ENCODE data around the gene HINT1. TPM values are rescaled to one million over a fixed set of nuclear protein-coding genes. Genes with fewer than 3 reads are reported as not detected.

The HINT1 gene
- total RNA-seq, 1 experiment from 2014 or later: 444 TPM

DNA sequence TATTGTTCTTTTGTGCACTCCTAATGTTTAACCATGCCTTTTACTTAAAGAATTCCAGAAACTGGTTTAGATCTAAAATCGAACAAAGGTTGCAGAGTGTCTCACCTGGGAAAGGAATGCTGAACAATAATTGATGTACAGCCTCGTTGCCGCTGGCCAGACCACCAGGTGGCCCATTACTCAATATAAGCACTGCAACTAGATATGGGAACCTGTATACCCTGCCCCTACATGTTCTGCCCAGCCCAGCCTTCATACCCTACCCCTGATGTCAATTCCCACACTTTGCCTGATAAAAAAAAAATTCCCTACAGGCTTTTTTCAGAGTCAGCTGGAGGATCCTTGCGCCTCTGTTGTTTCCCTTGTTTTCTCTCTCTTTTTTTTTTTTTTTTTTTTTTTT, 13.8 kb downstream of the HINT1 start:
- H3K4me3 Mint-ChIP-seq (ENCODE audit: unreplicated experiment): no peak overlapping the region
- no peaks in the 10 kb centered on the region for H3K4me1 Mint-ChIP-seq (ENCODE audit: insufficient read depth, unreplicated experiment)
- no peaks in the 10 kb centered on the region for H3K27me3 Mint-ChIP-seq (ENCODE audit: insufficient read depth, unreplicated experiment)
- TF ChIP-seq, protein P1, sequence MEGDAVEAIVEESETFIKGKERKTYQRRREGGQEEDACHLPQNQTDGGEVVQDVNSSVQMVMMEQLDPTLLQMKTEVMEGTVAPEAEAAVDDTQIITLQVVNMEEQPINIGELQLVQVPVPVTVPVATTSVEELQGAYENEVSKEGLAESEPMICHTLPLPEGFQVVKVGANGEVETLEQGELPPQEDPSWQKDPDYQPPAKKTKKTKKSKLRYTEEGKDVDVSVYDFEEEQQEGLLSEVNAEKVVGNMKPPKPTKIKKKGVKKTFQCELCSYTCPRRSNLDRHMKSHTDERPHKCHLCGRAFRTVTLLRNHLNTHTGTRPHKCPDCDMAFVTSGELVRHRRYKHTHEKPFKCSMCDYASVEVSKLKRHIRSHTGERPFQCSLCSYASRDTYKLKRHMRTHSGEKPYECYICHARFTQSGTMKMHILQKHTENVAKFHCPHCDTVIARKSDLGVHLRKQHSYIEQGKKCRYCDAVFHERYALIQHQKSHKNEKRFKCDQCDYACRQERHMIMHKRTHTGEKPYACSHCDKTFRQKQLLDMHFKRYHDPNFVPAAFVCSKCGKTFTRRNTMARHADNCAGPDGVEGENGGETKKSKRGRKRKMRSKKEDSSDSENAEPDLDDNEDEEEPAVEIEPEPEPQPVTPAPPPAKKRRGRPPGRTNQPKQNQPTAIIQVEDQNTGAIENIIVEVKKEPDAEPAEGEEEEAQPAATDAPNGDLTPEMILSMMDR (IDR thresholded peaks at IDR 0.05; ENCODE audit: unreplicated experiment): no peak
- ChIA-PET CTCF (interaction anchor here (2.4 kb wide), 1 partner anchor 12 kb away, joined by 9 read pairs; no protein-coding TSS in a partner anchor), POLR2A (interaction anchor here (0.7 kb wide), 1 partner anchor 412 kb away, joined by 3 read pairs; no protein-coding TSS in a partner anchor)
- peaks cover 9% of the 10 kb centered on the region for H3K36me3 Mint-ChIP-seq (ENCODE audit: insufficient read depth, unreplicated experiment)
- no peak overlapping the region for H3K27ac Mint-ChIP-seq (ENCODE audit: low read depth, unreplicated experiment)
- intact Hi-C loops (cut with micrococcal nuclease): no loop called here
- no TSS peak for BruUV-seq (replicated peaks)
- no peak for DNase-seq (ENCODE audit: unreplicated experiment)
- no peaks in the 10 kb centered on the region for H3K9me3 Mint-ChIP-seq (ENCODE audit: unreplicated experiment)

DNA sequence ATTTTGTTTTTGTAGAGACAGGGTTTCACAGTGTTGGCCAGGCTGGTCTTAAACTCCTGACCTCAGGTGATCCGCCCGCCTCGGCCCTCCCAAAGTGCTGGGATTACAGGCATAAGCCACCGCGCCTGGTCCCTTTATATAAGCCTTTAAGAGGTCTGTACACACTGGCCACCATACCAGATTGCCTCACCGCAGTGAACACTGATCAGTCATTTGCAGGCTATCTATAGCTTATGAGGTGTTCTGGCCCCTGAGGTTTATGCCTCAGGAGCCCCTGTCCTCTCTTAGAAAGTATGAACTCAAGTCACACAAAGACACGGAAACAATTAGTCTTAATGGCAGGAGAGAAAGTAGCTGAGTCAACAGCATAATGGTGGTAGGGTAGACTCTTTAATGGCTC, 14.6 kb downstream of the HINT1 start:
- TF ChIP-seq, protein P1 (IDR thresholded peaks at IDR 0.05; ENCODE audit: unreplicated experiment): no peak
- POLR2A ChIA-PET: interaction anchor here (0.7 kb wide), 1 partner anchor 413 kb away, joined by 3 read pairs; no protein-coding TSS in a partner anchor
- H3K27ac Mint-ChIP-seq (ENCODE audit: low read depth, unreplicated experiment): no peak overlapping the region
- intact Hi-C loops (cut with micrococcal nuclease): no loop called here
- CTCF ChIA-PET: interaction anchor here (0.6 to 0.7 kb wide), 2 partner anchors 380 to 1239 kb away, joined by 3 read pairs; no protein-coding TSS in a partner anchor
- peaks cover 2% of the 10 kb centered on the region for H3K36me3 Mint-ChIP-seq (ENCODE audit: insufficient read depth, unreplicated experiment)
- H3K4me3 Mint-ChIP-seq (ENCODE audit: unreplicated experiment): no peak overlapping the region
- no peaks in the 10 kb centered on the region for H3K27me3 Mint-ChIP-seq (ENCODE audit: insufficient read depth, unreplicated experiment)
- H3K9me3 Mint-ChIP-seq (ENCODE audit: unreplicated experiment): no peaks in the 10 kb centered on the region
- no TSS peak for BruUV-seq (replicated peaks)
- H3K4me1 Mint-ChIP-seq (ENCODE audit: insufficient read depth, unreplicated experiment): no peaks in the 10 kb centered on the region
- DNase-seq (ENCODE audit: unreplicated experiment): no peak

DNA sequence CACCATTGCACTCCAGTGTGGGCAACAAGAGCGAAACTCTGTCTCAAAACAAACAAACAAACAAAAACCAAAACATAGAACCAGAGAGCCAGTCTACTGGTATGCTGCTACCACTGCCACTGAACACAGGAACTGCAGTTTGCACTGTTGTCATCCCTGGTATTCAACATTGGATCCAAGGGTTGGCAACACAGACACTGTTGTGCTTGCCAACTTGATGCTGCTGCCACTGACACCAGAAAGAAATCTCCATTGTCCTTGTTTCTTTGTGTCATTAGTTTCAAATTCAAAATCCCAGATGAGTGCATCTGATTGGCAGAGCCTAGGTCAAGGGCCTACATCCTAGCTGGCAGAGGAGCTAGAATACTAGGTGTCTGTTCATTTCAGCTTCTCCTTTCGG, 16.2 kb downstream of the HINT1 start:
- TF ChIP-seq, protein P1 (IDR thresholded peaks at IDR 0.05; ENCODE audit: unreplicated experiment): no peak
- H3K4me1 Mint-ChIP-seq (ENCODE audit: insufficient read depth, unreplicated experiment): no peaks in the 10 kb centered on the region
- no peaks in the 10 kb centered on the region for H3K27me3 Mint-ChIP-seq (ENCODE audit: insufficient read depth, unreplicated experiment)
- intact Hi-C loops (cut with micrococcal nuclease): no loop called here
- ChIA-PET CTCF (interaction anchor here (0.6 to 0.8 kb wide), 2 partner anchors 165 to 269 kb away, joined by 3 to 4 read pairs; no protein-coding TSS in a partner anchor), POLR2A (interaction anchor here (2.4 kb wide), 1 partner anchor 12 kb away, joined by 7 read pairs; no protein-coding TSS in a partner anchor)
- no peak overlapping the region for H3K4me3 Mint-ChIP-seq (ENCODE audit: unreplicated experiment)
- BruUV-seq (replicated peaks): no TSS peak
- no peak for DNase-seq (ENCODE audit: unreplicated experiment)
- no peaks in the 10 kb centered on the region for H3K9me3 Mint-ChIP-seq (ENCODE audit: unreplicated experiment)
- no peaks in the 10 kb centered on the region for H3K36me3 Mint-ChIP-seq (ENCODE audit: insufficient read depth, unreplicated experiment)
- H3K27ac Mint-ChIP-seq (ENCODE audit: low read depth, unreplicated experiment): no peak overlapping the region

DNA sequence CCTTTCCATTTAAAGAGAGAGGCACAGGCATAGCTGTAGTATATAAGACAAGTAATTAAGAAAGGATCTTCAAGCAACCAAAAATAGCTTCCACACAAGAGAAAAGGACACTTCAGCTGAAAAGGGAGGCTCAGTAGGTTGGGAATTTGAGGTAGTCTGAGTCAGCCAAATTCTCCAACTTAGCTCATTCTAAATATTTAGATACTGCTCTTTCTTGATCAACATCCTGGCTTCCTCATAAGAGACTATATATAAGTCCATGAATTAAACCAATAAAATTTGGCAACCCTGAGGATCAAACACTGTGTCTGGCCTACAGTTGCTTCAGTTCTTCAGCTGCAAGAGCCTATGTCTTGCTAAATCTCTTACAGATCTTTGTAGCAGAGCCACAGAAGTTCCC, 17.8 kb downstream of the HINT1 start:
- CTCF ChIA-PET: interaction anchor here (0.5 to 1.0 kb wide), 8 partner anchors 15 to 1317 kb away, joined by 3 to 4 read pairs (median 3); no protein-coding TSS in a partner anchor
- Mint-ChIP-seq H3K27me3 (ENCODE audit: insufficient read depth, unreplicated experiment) (no peaks in the 10 kb centered on the region), H3K4me3 (ENCODE audit: unreplicated experiment) (no peak overlapping the region), H3K36me3 (ENCODE audit: insufficient read depth, unreplicated experiment) (no peaks in the 10 kb centered on the region), H3K9me3 (ENCODE audit: unreplicated experiment) (no peaks in the 10 kb centered on the region), H3K4me1 (ENCODE audit: insufficient read depth, unreplicated experiment) (no peaks in the 10 kb centered on the region), H3K27ac (ENCODE audit: low read depth, unreplicated experiment) (no peak overlapping the region)
- intact Hi-C loops (cut with micrococcal nuclease): no loop called here
- POLR2A ChIA-PET: interaction anchor here (1.0 to 2.4 kb wide), 2 partner anchors 13 to 19 kb away, joined by 6 to 7 read pairs; partner anchors contain the start of gene HINT1
- BruUV-seq (replicated peaks): no TSS peak
- TF ChIP-seq, protein P1 (IDR thresholded peaks at IDR 0.05; ENCODE audit: unreplicated experiment): no peak
- no peak for DNase-seq (ENCODE audit: unreplicated experiment)

Data from MCF 10A (cell line).